Stimulated activated CD4-positive, alpha-beta T cell treated with anti-CD3 and anti-CD28 coated beads, Interleukin-2, amount 100 ng/mL, for 24 hours (primary cell): ENCODE results near the gene TIMP2.
"Not testable (repeated sequence)": the region's sequence is repeated elsewhere in the genome, so short reads cannot be mapped to it uniquely, and the experiment has no call there.

ENCODE experiments used
- DNase-seq, 2 donors: peaks; one replicate each; pipeline ENCODE4 v3.0.0-alpha.2; 2020

The TIMP2 gene

GRCh38 chr17:78954684-78955083 lies 29.5 kb upstream of the TIMP2 start:
- DNase-seq: no peak

- no peak for DNase-seq
Measured at GRCh38 chr17:78953356-78954350, 28.5 kb upstream of the TIMP2 start.

- DNase-seq: no peak
Measured at GRCh38 chr17:78952706-78953105, 27.5 kb upstream of the TIMP2 start.

GRCh38 chr17:78951967-78952551 lies 26.9 kb upstream of the TIMP2 start:
- no peak for DNase-seq

GRCh38 chr17:78950870-78951269 lies 25.7 kb upstream of the TIMP2 start:
- no peak for DNase-seq

- DNase-seq: no peak
Measured at GRCh38 chr17:78947235-78948149, 22.3 kb upstream of the TIMP2 start.

GRCh38 chr17:78946631-78947030 lies 21.4 kb upstream of the TIMP2 start:
- no peak for DNase-seq

- no peak for DNase-seq
Measured at GRCh38 chr17:78946131-78946530, 20.9 kb upstream of the TIMP2 start.

- not testable (repeated sequence) for DNase-seq
Measured at GRCh38 chr17:78945455-78945854, 20.3 kb upstream of the TIMP2 start.

- no peak for DNase-seq
Measured at GRCh38 chr17:78944956-78945355, 19.8 kb upstream of the TIMP2 start.

- no peak for DNase-seq
Measured at GRCh38 chr17:78944026-78944425, 18.8 kb upstream of the TIMP2 start.

GRCh38 chr17:78940708-78941107 lies 15.5 kb upstream of the TIMP2 start:
- DNase-seq: no peak

GRCh38 chr17:78940258-78940657 lies 15.1 kb upstream of the TIMP2 start:
- no peak for DNase-seq

GRCh38 chr17:78939615-78940014 lies 14.4 kb upstream of the TIMP2 start:
- DNase-seq: no peak

GRCh38 chr17:78937561-78937960 lies 12.4 kb upstream of the TIMP2 start:
- DNase-seq: no peak

GRCh38 chr17:78935419-78936323 lies 10.5 kb upstream of the TIMP2 start:
- no peak for DNase-seq

GRCh38 chr17:78934681-78935418 lies 9.7 kb upstream of the TIMP2 start:
- no peak for DNase-seq

- DNase-seq: no peak
Measured at GRCh38 chr17:78933959-78934568, 8.9 kb upstream of the TIMP2 start.

GRCh38 chr17:78933025-78933958 lies 8.1 kb upstream of the TIMP2 start:
- peak; percentile 38 to 50 for DNase-seq
